Thyroid gland (tissue), 4 donors: ENCODE data around the gene DNAJA3.

Experiments
- CTCF ChIP-seq, 6 experiments: fragments of 200-600 bp in 3 of 6; fragments of 450-650 bp in 3 of 6; sonication (generic) in 3 of 6; IDR thresholded peaks; one replicate each; pipeline ENCODE4 v1.5.1; 2016 to 2019; ENCODE audit warnings: antibody characterized with exemption in 6 of 6, mild to moderate bottlenecking in 2 of 6, inconsistent platforms in 1 of 6, moderate library complexity in 1 of 6
- POLR2A ChIP-seq, 2 donors: fragments of 450-650 bp; IDR thresholded peaks; one replicate each; pipeline ENCODE4 v1.6.1; 2017; ENCODE audit warnings: antibody characterized with exemption in 2 of 2, mild to moderate bottlenecking in 2 of 2, moderate library complexity in 1 of 2

- TF ChIP-seq CTCF (IDR thresholded peaks at IDR 0.05) = no peak
- TF ChIP-seq POLR2A (IDR thresholded peaks at IDR 0.05) = no peak
Measured at GRCh38 chr16:4391631-4392381, 33.9 kb upstream of the DNAJA3 start.
